Prostate gland (tissue), 2 donors: ENCODE measurements around the gene GPR87.

Experiments used
- CTCF ChIP-seq, 4 experiments: fragments of 200-600 bp in 2 of 4; fragments of 450-650 bp in 2 of 4; sonication (generic) in 2 of 4; IDR thresholded peaks; 1 replicate in 3 of 4; 2 replicates in 1 of 4; pipeline ENCODE4 v1.5.1; 2016 to 2019; ENCODE audit warnings: antibody characterized with exemption in 4 of 4, mild to moderate bottlenecking in 2 of 4, moderate library complexity in 2 of 4
- POLR2A ChIP-seq: fragments of 450-650 bp; IDR thresholded peaks from one replicate; pipeline ENCODE4 v1.6.1; 2016; ENCODE audit warnings: antibody characterized with exemption, mild to moderate bottlenecking

- no peak for TF ChIP-seq CTCF (IDR thresholded peaks at IDR 0.05)
- no peak for TF ChIP-seq POLR2A
Observed at GRCh38 chr3:151264605-151265004, 52.0 kb downstream of the GPR87 start.
